ENCODE data around the gene POU4F1. TPM values are rescaled to one million over a fixed set of nuclear protein-coding genes. Genes with fewer than 3 reads are reported as not detected.
A peak's percentile ranks its signal among the peaks of the same experiment; 100 is the strongest.

POU4F1 gene
- total RNA-seq, 1 donor from 2014 or later, result not detected

DNA sequence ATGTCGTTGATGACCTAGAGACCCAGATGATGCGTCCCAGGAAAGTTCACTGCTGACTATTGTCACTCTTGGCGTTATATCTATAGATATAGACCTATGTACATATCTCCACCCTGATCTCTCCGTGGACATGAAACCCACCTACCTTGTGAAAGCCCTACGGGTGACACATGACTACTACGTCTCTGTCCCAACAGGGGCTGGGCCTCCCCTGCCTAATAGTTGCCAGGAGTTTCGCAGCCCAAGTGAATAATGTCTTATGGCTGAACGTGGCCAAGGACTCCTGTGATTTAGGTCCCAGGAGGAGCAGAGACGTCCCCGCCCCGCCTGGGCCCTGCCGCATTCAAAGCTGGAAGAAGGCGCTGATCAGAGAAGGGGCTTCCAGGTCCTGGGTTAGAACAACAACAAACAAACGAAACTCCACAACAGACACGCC is 4.9 kb upstream of the POU4F1 start:
- DNase-seq (ENCODE audit: low spot score) (no peak), ATAC-seq (no peak)
- intact Hi-C loops (cut with DNase I), result no loop called here

DNA sequence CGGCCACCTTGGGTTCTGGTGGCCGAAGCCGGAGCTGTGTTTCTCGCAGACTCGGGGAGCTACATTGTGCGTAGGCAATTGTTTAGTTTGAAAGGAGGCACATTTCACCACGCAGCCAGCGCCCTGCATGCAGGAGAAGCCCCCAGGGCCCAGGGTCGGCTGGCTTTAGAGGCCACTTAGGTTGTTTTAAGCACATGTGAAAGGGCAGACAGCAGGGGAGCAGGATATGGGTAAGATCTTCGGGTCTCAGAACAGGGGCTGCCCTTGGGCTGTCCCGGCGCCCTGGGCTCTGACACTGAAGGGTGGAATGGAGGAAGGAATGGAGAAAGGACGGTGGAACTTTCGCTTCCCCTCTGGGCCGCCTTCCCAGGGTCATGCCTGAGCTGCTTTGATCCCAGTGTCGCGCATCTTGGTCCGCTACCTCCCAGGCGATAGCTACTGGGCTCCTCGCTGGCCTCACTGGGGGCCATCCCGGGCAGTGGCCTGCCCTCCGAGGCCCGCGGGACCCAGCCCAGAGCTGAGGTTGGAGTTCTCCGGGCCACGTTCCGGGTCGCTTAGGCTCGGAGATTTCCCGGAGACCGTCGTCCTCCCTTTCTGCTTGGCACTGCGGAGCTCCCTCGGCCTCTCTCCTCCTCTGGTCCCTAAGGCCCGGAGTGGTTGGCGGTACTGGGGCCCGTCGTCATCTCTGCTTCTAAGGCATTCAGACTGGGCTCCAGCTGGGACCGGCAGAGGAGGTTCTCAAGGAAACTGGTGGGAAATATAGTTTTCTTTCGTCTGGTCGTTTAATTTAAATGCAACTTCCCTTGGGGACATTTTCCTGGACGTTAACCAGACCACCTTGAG is 4.3 kb upstream of the POU4F1 start:
- intact Hi-C loops (cut with DNase I), result no loop called here
- peak; percentile 54 for DNase-seq (ENCODE audit: low spot score)
- no peak for ATAC-seq

DNA sequence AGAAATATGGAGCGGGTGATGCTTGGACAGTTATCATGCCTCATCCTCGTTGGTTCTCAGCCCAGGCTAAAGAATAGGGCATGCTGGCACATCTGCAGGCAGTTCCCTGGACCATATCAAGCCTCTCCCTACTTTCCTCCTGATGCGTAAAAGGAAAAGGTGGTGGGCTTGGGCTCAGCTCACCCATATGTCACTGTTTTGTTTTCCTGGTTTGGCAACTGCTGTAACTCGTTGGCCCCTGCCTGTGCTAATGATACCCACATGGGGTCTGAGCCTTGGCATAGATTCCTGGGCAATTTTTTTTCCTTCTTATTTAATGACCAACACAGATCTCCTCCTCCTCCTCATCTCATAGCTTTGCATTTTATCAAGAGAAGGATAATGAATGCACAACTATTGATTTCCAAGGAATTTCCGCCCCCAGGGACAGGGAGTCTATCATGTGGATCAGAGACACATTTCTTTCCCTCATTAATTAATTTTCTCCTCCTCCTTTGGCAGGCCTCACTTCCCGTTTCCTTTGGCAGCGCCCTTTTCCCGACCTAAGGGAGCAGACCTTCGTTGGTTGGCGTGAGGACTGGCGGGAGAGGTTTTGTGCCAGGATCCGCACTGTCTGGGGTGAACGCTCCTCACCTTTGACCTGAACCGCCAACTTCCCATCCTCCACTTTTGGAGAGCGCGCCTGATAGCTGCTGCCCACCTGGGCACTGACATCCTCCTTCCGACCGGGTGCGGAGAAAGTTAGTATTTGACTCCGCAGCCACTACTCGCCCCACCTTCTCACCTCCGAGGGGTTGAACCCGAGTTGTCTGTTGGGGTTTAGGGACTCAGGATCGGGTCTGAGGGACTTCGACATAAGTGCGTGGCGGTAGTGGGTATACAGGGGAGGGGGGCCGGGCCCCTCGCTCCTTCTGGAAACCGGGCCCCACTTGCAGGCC is 3.4 kb upstream of the POU4F1 start:
- ATAC-seq (no peak), DNase-seq (ENCODE audit: low spot score) (no peak)
- intact Hi-C loops (cut with DNase I), result no loop called here

DNA sequence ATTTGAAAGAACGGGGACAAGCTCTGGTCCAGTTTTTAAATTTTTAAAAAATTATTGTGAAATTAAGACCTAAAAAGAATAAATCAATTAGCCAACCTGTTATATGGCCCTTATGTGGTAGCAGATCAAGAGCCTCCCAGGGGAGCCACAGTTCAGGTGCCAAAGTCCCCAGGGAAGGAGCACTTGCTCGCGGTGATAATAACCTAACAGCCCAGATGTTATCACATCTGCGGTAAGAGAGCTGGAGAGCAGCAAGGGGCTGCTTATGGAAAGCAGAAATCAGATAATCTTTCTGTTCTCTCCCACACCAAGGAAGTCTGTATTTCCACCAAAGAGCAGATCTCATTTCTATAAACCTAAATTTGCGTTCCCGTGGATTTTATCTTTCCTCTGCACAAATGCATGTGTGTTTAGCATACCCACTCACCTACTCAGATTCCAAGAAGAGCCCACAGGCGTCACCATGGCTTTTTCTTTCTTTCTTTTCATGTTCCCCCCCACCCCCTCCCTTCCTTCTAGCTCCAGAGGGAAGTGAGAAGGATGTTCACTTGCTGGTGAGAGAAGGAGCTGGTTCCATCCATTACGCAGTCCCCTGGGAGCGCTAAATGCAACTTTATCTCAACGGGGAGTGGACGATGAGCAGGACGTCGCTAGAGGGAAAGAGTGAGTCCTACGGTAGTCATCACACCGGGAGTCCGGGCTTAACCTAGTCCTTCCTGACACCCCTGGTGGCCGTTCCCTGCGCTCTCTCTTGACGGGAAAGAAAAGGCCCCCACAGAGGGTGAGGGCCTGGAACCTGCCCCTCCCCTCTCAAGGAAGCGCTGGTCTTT is 1.6 kb upstream of the POU4F1 start:
- intact Hi-C loops (cut with DNase I), result no loop called here
- no peak for DNase-seq (ENCODE audit: low spot score)
- ATAC-seq, result no peak

DNA sequence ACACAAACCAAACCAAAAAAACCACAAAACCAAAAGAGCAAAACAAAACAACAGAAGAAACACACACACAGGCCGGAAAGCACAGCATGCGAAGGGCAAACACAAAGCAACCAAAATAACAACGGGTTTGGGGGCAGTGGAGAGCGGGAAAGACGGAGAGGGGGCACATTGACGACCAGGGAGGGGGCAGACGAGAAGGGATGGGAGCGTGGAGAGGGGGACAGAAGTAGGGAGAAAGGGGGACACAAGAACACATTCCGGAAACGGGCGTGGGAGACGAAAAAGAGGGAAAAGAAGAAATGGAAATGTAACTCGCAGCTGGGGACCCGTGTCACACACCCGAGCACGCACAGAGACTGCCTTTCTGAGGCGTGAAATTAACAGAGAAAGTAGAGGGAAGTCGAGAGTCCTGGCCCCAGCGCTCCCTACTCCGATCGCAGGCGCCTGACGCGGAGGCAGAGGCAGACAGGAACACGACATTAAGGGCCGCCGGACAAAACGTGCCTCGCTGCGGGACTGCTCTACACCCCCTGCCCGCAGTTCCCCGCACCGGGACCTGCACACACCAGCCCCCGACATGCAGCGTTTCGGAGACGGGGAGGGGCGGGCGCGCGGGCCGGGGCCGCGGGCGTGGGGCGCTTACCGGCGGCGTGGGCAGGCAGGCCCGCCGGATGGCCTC is 652 bp downstream of the POU4F1 start:
- no peak for ATAC-seq
- no peak for DNase-seq (ENCODE audit: low spot score)
- intact Hi-C loops (cut with DNase I), result no loop called here

DNA sequence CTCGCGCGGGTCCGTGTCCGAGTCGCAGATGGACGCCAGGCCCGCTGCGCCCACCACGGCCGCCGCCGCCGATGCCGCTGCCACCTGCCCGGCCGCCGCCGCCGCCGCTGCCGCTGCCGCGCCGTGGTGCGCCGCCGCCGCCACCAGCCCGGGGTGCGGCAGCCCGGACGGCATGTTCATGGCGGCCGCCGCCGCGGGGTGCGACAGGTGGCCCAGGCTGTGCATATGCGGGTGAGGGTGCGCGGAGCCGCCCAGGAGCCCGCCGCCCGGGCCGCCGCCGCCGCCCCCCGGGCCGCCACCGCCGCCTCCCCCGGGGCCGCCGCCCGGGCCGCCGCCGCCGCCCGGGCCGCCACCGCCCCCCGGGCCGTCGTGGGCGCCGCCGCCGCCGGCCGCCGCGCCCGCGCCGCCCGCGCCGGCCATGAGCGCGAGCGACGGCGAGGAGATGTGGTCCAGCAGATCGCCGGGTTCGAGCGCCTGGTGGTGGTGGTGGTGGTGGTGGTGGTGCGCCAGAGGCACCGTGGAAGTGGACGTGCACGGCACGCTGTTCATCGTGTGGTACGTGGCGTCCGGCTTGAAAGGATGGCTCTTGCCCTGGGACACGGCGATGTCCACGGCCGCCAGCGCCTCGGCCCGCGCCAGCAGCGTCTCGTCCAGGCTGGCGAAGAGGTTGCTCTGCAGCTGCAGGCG is 1.3 kb downstream of the POU4F1 start:
- intact Hi-C loops (cut with DNase I), result no loop called here
- DNase-seq (ENCODE audit: low spot score) (no peak), ATAC-seq (no peak)

DNA sequence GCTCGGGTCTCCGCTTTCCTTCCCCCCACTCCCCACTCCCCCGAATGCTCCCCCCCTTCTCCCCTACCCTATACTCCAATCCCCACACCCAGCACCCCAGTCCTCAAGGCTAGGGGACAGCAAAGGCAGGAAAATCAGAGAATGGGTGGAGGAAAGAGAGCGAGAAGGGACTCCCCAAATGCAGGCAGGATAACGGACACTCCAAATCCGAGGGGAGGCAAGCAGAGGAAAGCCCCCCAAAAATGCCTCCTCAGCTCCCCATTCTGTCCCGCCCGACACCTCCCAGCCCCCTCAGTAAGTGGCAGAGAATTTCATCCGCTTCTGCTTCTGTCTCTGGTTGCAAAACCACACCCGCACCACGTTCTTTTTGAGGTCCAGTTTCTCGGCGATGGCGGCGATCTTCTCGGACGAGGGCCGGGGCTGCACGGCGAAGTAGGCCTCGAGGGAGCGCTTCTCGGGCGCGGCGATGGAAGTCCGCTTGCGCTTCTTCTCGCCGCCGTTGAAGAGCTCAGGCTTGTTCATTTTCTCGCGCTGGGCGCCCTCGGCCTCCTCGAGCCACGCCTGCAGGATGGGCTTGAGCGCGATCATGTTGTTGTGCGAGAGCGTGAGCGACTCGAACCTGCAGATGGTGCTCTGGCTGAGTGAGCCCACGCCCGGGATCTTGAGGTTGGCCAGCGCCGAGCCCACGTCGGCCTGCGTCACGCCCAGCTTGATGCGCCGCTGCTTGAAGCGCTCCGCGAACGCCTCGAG is 2.1 kb downstream of the POU4F1 start:
- intact Hi-C loops (cut with DNase I), result no loop called here
- peak; percentile 45 for ATAC-seq
- DNase-seq (ENCODE audit: low spot score), result no peak

DNA sequence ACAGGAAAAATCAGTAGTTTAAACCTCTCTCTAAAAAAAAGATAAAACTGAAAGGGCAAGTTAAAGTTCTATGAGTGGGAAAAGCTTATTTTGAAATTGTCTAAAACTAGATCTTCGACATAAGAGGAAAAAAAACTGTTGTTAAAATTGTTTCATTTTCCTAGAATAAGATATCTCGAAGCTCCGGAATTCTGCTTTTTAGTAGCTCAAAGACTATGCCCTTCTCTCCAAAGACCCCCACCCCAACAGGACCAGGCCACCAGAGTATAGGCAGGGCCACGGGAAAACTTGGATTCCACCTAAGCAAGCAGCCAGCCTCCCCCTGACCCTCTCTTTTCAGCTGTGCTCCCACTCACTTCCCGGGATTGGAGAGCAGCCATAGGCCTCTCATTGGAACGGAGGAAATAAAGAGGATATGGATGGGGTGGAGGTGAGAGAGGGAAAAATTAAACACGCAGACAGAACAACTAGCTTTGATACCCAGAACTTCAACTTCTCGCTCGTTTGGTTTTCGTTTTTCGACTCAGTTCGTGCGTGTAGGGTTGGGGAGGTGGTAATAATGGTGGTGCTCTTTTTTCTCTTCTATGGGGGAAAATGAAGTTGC is 3.0 kb downstream of the POU4F1 start:
- intact Hi-C loops (cut with DNase I), result no loop called here
- no peak for ATAC-seq
- DNase-seq (ENCODE audit: low spot score), result no peak

DNA sequence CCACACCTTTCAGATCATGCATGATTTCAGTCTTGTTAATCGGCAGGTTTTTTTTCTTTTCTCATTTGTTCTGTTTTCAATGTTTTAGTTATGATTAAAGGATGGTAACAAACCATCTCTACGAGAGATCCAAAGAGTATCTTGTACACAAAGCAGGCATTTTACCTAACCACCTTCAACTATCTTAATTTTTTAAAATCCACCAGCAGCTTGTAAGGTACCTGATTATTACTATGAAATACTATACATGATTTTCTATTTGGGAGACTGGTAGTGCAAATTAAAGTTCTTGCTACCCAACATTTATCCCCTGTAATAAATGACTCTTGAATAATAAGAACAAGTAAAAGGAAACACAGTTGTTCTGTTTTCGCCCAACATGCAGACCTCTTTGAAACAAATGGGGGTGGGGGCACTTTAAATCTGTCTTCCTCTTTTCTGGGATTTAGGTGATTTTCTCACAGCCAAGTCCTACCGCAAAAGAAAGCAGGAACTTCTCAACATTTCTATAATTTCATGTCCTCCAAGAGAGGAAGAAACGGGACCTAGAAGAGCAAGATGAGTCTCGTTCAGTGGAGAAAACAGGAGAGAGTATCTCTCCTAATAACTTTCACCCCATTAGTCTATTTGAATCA is 3.6 kb downstream of the POU4F1 start:
- intact Hi-C loops (cut with DNase I), result no loop called here
- DNase-seq (ENCODE audit: low spot score), result no peak
- ATAC-seq, result no peak

DNA sequence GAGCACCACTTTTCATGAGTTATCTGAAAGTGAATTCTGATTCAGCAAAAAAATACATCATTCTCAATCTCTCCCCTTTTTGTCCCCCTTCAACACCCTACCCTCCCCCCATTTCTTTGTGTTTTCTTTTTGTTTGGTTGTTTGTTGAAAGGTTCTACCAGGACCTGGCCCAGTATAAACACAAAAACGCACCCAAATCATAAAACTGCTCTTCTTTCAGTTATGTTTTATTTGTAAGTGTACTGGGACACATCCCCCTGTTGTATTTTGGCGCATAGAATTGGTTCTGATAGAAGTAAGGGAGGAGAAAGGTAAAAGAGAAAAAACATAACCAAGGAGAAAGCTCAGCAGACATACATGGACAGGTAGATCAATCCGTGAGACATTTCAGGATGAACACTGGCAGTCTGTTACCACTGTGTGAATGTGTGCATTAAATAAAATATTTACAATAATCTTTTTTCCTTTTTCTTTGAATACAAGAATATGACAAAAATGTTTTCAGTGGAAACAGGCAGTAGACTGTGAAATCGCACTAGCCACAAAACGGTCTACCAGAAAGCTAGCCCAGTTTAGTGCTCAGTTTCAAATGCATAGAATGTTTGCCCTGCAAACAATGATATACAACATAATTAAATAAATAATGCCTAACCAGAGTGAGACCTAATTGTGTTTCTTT is 4.2 kb downstream of the POU4F1 start:
- intact Hi-C loops (cut with DNase I), result no loop called here
- no peak for DNase-seq (ENCODE audit: low spot score)
- no peak for ATAC-seq

DNA sequence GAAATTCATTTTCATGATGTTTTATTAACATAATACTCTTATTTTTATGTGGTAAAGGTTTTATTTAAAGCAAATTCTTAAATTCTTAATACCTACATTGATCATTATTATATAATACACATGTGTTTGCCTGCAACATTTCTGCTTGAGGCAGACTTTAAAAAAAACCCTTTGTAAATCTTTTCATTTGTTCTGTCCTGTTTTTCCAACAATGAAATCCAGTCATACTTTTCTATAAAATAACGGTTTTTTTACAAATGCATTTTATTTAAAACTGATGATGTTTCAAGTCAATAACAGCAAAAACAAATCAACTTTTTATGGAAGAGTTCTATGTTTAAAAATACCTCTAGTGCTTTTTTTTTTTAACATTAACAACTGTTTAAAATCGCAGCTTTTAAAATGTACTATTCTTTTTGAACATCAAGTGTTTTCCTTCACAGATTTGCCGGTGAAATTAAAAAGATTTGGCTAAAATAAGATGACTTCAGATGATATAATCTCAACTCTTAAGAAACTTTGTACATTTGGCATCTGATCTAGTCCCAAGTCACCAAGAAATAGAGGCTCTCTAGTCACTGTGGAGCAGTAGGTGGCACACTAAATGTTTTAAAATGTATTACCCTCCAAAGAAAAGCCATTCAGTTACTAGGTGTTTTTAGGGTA is 5.1 kb downstream of the POU4F1 start:
- ATAC-seq, result no peak
- intact Hi-C loops (cut with DNase I), result no loop called here
- no peak for DNase-seq (ENCODE audit: low spot score)

DNA sequence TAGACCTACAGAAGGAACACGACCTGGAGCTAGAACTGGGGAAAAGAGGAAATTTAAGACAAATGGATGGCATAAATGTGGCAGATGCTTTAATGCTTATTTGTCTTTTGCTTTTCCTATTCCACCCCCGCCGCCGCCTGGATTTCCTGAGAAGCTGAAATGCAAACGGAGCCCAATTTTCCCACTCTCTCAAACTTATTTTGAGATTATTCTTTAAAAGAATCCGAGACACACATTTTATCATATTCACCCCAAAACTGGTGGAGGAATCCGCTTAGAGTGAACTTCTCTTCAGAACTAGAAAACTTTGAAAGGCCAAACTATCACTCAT is 5.8 kb downstream of the POU4F1 start:
- intact Hi-C loops (cut with DNase I), result no loop called here
- DNase-seq (ENCODE audit: low spot score), result no peak
- no peak for ATAC-seq

DNA sequence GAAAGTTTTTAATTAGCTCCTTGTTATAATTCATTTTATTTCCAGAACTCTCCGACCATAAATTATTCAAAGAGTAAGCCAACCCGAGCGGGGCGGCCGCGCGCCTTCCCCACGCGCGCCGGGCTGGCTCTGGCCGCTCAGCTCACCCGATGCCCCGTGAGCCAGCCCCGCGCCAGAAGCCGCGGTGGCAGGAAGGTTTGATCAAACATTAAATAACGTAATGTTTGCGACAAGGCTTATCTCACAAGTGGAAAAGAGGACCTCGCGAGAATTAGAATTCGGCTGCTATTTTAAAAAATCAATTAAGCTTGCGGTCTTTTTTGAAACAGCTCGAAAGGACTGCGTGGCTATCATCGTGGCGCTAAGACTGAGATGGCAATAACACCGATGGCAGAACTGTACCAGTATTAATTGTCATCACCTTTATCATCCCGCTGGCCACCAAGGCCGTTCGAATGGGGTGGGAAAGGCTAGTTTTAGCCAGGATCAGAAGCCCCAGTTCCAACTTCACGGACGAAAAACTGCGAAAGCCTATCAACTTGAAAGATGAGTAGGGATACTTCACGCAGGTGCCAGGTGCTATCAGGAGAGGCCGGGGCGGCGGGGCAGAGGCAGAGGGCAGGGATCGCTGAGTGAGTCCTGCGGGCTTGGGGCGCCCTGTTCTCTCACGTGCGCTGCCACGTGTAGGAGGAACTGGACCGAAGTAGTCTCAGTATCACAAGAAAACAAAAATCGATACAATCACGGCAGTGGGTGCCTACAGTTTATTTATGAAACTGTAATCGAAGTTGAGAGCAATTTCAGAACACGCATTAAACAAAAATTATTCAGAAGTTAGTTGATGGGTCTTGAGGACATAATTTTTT is 6.4 kb downstream of the POU4F1 start:
- ATAC-seq (no peak), DNase-seq (ENCODE audit: low spot score) (no peak)
- intact Hi-C loops (cut with DNase I), result no loop called here

DNA sequence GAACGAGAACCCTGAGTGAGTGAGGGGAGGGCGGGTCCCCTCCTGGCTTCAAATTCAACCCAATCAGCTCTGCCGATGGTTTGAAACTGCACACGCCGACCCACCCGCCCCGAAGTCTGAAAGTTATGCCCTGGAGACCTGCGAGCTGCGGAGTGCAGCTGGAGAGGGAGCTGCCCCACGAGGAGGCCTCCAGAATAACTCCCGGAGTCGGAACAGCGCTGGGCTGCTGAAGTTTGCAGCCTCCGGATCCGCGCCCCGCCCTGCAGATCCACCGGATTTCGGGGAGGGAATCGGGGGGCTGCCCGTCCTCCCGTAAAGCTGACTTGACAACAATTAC is 7.0 kb downstream of the POU4F1 start:
- DNase-seq (ENCODE audit: low spot score), result no peak
- no peak for ATAC-seq
- intact Hi-C loops (cut with DNase I), result no loop called here

All from sciatic nerve (tissue), 2 donors.